GM18511 (cell line): ENCODE measurements around the gene CEP128.

Experiments used
- ATAC-seq: cut with Tn5 transposase; IDR thresholded peaks from one replicate; pipeline ENCODE4 v1.9.1; 2021; ENCODE audit warnings: mild to moderate bottlenecking, moderate library complexity; ENCODE audit not compliant: unreplicated experiment

Gene CEP128

GRCh38 chr14:80941241-80942185, at the start of gene CEP128:
TSS of gene CEP128 (minus strand) at chr14:80941738.
- ATAC-seq: peak; percentile 97

- ATAC-seq: peak; percentile 73
Observed at GRCh38 chr14:80988735-80989429, 47.3 kb upstream of the CEP128 start.

- ATAC-seq: no peak
Observed at GRCh38 chr14:80988192-80988591, 46.7 kb upstream of the CEP128 start.

- peak; percentile 65 for ATAC-seq
Observed at GRCh38 chr14:80987235-80988032, 45.9 kb upstream of the CEP128 start.

- no peak for ATAC-seq
Observed at GRCh38 chr14:80982711-80983110, 41.2 kb upstream of the CEP128 start.

- ATAC-seq: no peak
Observed at GRCh38 chr14:80981673-80982072, 40.1 kb upstream of the CEP128 start.

- ATAC-seq: no peak
Observed at GRCh38 chr14:80981156-80981555, 39.6 kb upstream of the CEP128 start.

GRCh38 chr14:80979951-80980350, 38.4 kb upstream of the CEP128 start:
- no peak for ATAC-seq

GRCh38 chr14:80978403-80978802, 36.9 kb upstream of the CEP128 start:
- no peak for ATAC-seq

- ATAC-seq: no peak
Observed at GRCh38 chr14:80977221-80977620, 35.7 kb upstream of the CEP128 start.

- no peak for ATAC-seq
Observed at GRCh38 chr14:80974679-80975078, 33.1 kb upstream of the CEP128 start.

- ATAC-seq: no peak
Observed at GRCh38 chr14:80973931-80974641, 32.5 kb upstream of the CEP128 start.

- no peak for ATAC-seq
Observed at GRCh38 chr14:80965037-80965436, 23.5 kb upstream of the CEP128 start.

GRCh38 chr14:80959496-80959895, 18.0 kb upstream of the CEP128 start:
- ATAC-seq: peak; percentile 99

- ATAC-seq: no peak
Observed at GRCh38 chr14:80958939-80959338, 17.4 kb upstream of the CEP128 start.

- no peak for ATAC-seq
Observed at GRCh38 chr14:80958226-80958625, 16.7 kb upstream of the CEP128 start.

- no peak for ATAC-seq
Observed at GRCh38 chr14:80957613-80958012, 16.1 kb upstream of the CEP128 start.

- no peak for ATAC-seq
Observed at GRCh38 chr14:80956922-80957321, 15.4 kb upstream of the CEP128 start.

- ATAC-seq: no peak
Observed at GRCh38 chr14:80956102-80956501, 14.6 kb upstream of the CEP128 start.

- no peak for ATAC-seq
Observed at GRCh38 chr14:80955416-80955941, 13.9 kb upstream of the CEP128 start, which contains the start of gene TSHR. TSS of gene TSHR (plus strand) at chr14:80955621. CDS start at chr14:80955681, 60 bp downstream.
